ENCODE results near the gene CTDSPL2.

- no peak for TF ChIP-seq CTCF (conservative IDR thresholded peaks at IDR 0.05; ENCODE audit: low read length)
- TF ChIP-seq EZH2phosphoT487 (IDR thresholded peaks at IDR 0.05; ENCODE audit: borderline replicate concordance), result no peak
Observed at GRCh38 chr15:44414001-44414400, 13.4 kb upstream of the CTDSPL2 start.

Data from Loucy (cell line).